ENCODE results near the gene CAPZB. TPM values are rescaled to one million over a fixed set of nuclear protein-coding genes. Genes with fewer than 3 reads are reported as not detected.

The CAPZB gene
- total and polyA plus RNA-seq, 10 donors: 139 to 386 (median 277) TPM

GRCh38 chr1:19388980-19389379, 96.4 kb downstream of the CAPZB start:
- TF ChIP-seq CTCF (IDR thresholded peaks at IDR 0.05 in 8 of 11, conservative IDR thresholded peaks at IDR 0.05 in 3 of 11) (no peak), POLR2AphosphoS5 (IDR thresholded peaks at IDR 0.05) (no peak), POLR2A (IDR thresholded peaks at IDR 0.05) (no peak)
- Histone ChIP-seq H3K4me1 (peaks cover 42 to 95% (median 78%) of the 10 kb centered on the region in 6 donors), H3K9me3 (no peaks in the 10 kb centered on the region), H3K27ac (no peak overlapping the region), H3K36me3 (peaks cover 0 to 39% (median 17%) of the 10 kb centered on the region in 6 donors), H3K27me3 (replicated peaks in 1 of 7) (no peaks in the 10 kb centered on the region), H3K4me3 (no peak overlapping the region)
- 92 to 98% (median 95%) methylated on average over 9 of the region's 9 CpGs for WGBS, 5 donors
- intact Hi-C loops (cut with DNase I; ENCODE audit: low total_unique reads): no loop called here
- peak; percentile 16 for DNase-seq

- DNase-seq: no peak
- Histone ChIP-seq H3K4me3 (no peak overlapping the region), H3K9me3 (no peaks in the 10 kb centered on the region), H3K36me3 (peaks cover 0 to 59% (median 33%) of the 10 kb centered on the region in 6 donors), H3K4me1 (peaks cover 29 to 78% (median 59%) of the 10 kb centered on the region in 6 donors), H3K27ac (peak overlapping the region in 2 of 8 donors; percentile 18 to 54), H3K27me3 (replicated peaks in 1 of 7) (no peaks in the 10 kb centered on the region)
- intact Hi-C loops (cut with DNase I; ENCODE audit: low total_unique reads): no loop called here
- TF ChIP-seq POLR2A (IDR thresholded peaks at IDR 0.05) (no peak), CTCF (IDR thresholded peaks at IDR 0.05 in 8 of 11, conservative IDR thresholded peaks at IDR 0.05 in 3 of 11) (peak in 1 of 11 experiments; percentile 6)
- WGBS, 5 donors: 73 to 83% (median 77%) methylated on average over 4 of the region's 4 CpGs
These were observed 98.3 kb downstream of the CAPZB start for GRCh38 chr1:19387045-19387467.

GRCh38 chr1:19385869-19386591, 99.3 kb downstream of the CAPZB start:
- Histone ChIP-seq H3K4me3 (no peak overlapping the region), H3K27ac (peak overlapping the region in 4 of 8 donors; percentile 10 to 46 (median 32)), H3K9me3 (no peaks in the 10 kb centered on the region), H3K36me3 (peaks cover 0 to 69% (median 43%) of the 10 kb centered on the region in 6 donors), H3K27me3 (replicated peaks in 1 of 7) (no peaks in the 10 kb centered on the region), H3K4me1 (peaks cover 21 to 68% (median 49%) of the 10 kb centered on the region in 6 donors)
- TF ChIP-seq POLR2A (IDR thresholded peaks at IDR 0.05): no peak
- TF ChIP-seq CTCF (IDR thresholded peaks at IDR 0.05 in 8 of 11, conservative IDR thresholded peaks at IDR 0.05 in 3 of 11): no peak
- TF ChIP-seq POLR2AphosphoS5 (IDR thresholded peaks at IDR 0.05): peak in 1 of 3 donors; percentile 49
- DNase-seq: no peak
- 79 to 90% (median 85%) methylated on average over 15 of the region's 15 CpGs for WGBS, 5 donors
- intact Hi-C loops (cut with DNase I; ENCODE audit: low total_unique reads): no loop called here

- Histone ChIP-seq H3K36me3 (peaks cover 0 to 77% (median 49%) of the 10 kb centered on the region in 6 donors), H3K4me3 (no peak overlapping the region), H3K9me3 (no peaks in the 10 kb centered on the region), H3K27me3 (replicated peaks in 1 of 7) (no peaks in the 10 kb centered on the region), H3K4me1 (peaks cover 14 to 59% (median 41%) of the 10 kb centered on the region in 6 donors), H3K27ac (no peak overlapping the region)
- TF ChIP-seq POLR2AphosphoS5 (IDR thresholded peaks at IDR 0.05) (peak in 1 of 3 donors; percentile 34), CTCF (IDR thresholded peaks at IDR 0.05 in 8 of 11, conservative IDR thresholded peaks at IDR 0.05 in 3 of 11) (no peak)
- WGBS, 5 donors: 77 to 94% (median 92%) methylated on average over 9 of the region's 9 CpGs
- intact Hi-C loops (cut with DNase I; ENCODE audit: low total_unique reads): no loop called here
- DNase-seq: no peak
These were observed 100.1 kb downstream of the CAPZB start for GRCh38 chr1:19385221-19385620.

Measured in spleen (tissue), 11 donors.